HEK293 (cell line): Measurements from ENCODE around the gene NXPH2.

Experiments used
- CTCF ChIA-PET: fragments of 350-600 bp; formaldehyde crosslinking; extraction: SDS; loops from one replicate; lab custom pipeline; 2021; ENCODE audit warnings: antibody characterized with exemption; lab: Yijun Ruan, JAX
- POLR2A ChIA-PET: fragments of 300-600 bp; formaldehyde crosslinking; extraction: SDS; loops from one replicate; lab custom pipeline; 2020; ENCODE audit warnings: antibody characterized with exemption, inconsistent platforms; lab: Yijun Ruan, JAX
- H3K27ac ChIP-seq: fragments of 200-500 bp; sonication (Bioruptor generic); 2 replicates; pipeline ENCODE4 v1.5.1; 2014; ENCODE audit warnings: low read depth, low read length, control low read depth, inconsistent platforms; ENCODE audit errors: extremely low read depth
- H3K36me3 ChIP-seq, 2 experiments: fragments of 200-500 bp in 1 of 2; sonication (Bioruptor generic) in 1 of 2; 1 replicate in 1 of 2; 2 replicates in 1 of 2; pipeline ENCODE4 v1.5.1; 2014 to 2017; ENCODE audit warnings: inconsistent platforms in 2 of 2, low read length in 2 of 2; ENCODE audit not compliant: control insufficient read depth in 2 of 2, insufficient read depth in 1 of 2
- H3K4me1 ChIP-seq: fragments of 200-500 bp; sonication (Bioruptor generic); 2 replicates; pipeline ENCODE4 v1.5.1; 2014; ENCODE audit warnings: mild to moderate bottlenecking, low read length, inconsistent platforms; ENCODE audit not compliant: control insufficient read depth, insufficient read depth
- H3K4me3 ChIP-seq: 2 replicates; pipeline ENCODE4 v1.5.1; 2011; ENCODE audit warnings: low read depth, mild to moderate bottlenecking, control low read depth, low read length, moderate library complexity
- H3K9me3 ChIP-seq: fragments of 200-500 bp; sonication (Bioruptor generic); 2 replicates; pipeline ENCODE4 v1.5.1; 2014; ENCODE audit warnings: low read depth, low read length, inconsistent platforms; ENCODE audit not compliant: control insufficient read depth, insufficient read depth
- SP7 ChIP-seq: fragments of 450-650 bp; formaldehyde crosslinking; IDR thresholded peaks from 2 replicates; pipeline ENCODE4 v1.5.1; 2016; ENCODE audit warnings: missing biosample characterization, missing genetic modification characterization
- TRIM28 ChIP-seq: IDR thresholded peaks from 2 replicates; pipeline ENCODE4 v1.6.1; 2011; ENCODE audit warnings: low read length, control low read depth, borderline replicate concordance
- ZNF184 ChIP-seq: fragments of 450-650 bp; IDR thresholded peaks from 2 replicates; pipeline ENCODE4 v1.5.1; 2018; ENCODE audit warnings: missing biosample characterization, mild to moderate bottlenecking, missing genetic modification characterization
- ZNF394 ChIP-seq: fragments of 450-650 bp; formaldehyde crosslinking; IDR thresholded peaks from 2 replicates; pipeline ENCODE4 v1.5.1; 2016; ENCODE audit warnings: missing biosample characterization, missing genetic modification characterization, mild to moderate bottlenecking, moderate library complexity, borderline replicate concordance
- ZNF416 ChIP-seq: fragments of 450-650 bp; formaldehyde crosslinking; IDR thresholded peaks from 2 replicates; pipeline ENCODE4 v1.5.1; 2016; ENCODE audit warnings: missing biosample characterization, missing genetic modification characterization
- ZNF623 ChIP-seq: fragments of 450-650 bp; formaldehyde crosslinking; IDR thresholded peaks from 2 replicates; pipeline ENCODE4 v1.5.1; 2016; ENCODE audit warnings: missing biosample characterization, missing genetic modification characterization
- ZNF626 ChIP-seq: fragments of 450-650 bp; sonication (Bioruptor Pico); formaldehyde crosslinking; IDR thresholded peaks from 2 replicates; pipeline ENCODE4 v1.5.1; 2018; ENCODE audit warnings: missing biosample characterization, missing genetic modification characterization, inconsistent platforms
- ZNF654 ChIP-seq: fragments of 450-650 bp; formaldehyde crosslinking; IDR thresholded peaks from 2 replicates; pipeline ENCODE4 v1.5.1; 2016; ENCODE audit warnings: low read depth, missing biosample characterization, missing genetic modification characterization
- TF ChIP-seq, protein P1 (sequence below): fragments of 450-650 bp; formaldehyde crosslinking; IDR thresholded peaks from 2 replicates; pipeline ENCODE4 v1.5.1; 2016; ENCODE audit warnings: missing biosample characterization, missing genetic modification characterization, borderline replicate concordance
- TF ChIP-seq, protein P2 (sequence below): fragments of 450-650 bp; formaldehyde crosslinking; IDR thresholded peaks from 2 replicates; pipeline ENCODE4 v1.5.1; 2016; ENCODE audit warnings: missing biosample characterization, missing genetic modification characterization
- TF ChIP-seq, protein P3 (sequence below): fragments of 450-650 bp; formaldehyde crosslinking; IDR thresholded peaks from 2 replicates; pipeline ENCODE4 v1.5.0; 2017; ENCODE audit warnings: missing biosample characterization, missing genetic modification characterization, borderline replicate concordance
- TF ChIP-seq, protein P4 (sequence below): fragments of 450-650 bp; formaldehyde crosslinking; IDR thresholded peaks from 2 replicates; pipeline ENCODE4 v1.5.1; 2016; ENCODE audit warnings: missing biosample characterization, missing genetic modification characterization

NXPH2 gene

DNA sequence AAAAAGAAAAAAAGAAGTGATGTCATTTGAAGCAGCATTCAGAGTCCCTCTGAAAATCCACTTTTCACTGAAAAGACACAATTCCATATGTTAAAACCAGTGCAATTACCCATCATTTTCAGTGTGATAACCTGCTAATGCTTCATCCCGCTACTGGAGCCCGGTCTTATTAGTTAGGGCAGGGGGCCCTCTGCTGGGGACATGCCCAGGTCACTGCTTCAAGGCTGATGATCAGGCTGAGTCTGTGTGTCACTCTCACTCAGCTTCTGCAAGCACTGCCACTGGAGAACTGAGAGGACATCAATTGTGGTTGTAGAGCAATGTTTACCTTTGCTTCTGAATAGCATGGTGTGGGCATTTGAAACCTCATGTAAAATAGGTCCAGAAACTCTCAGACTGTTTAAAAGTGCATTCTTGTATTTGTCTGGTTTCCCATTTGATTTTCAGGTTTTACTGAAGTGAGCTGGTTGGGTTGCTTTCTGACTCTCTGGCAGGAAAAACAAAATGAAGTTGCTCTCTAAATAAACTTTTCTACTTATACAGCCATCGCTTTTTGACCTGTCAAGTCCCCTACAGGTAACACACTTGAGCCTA is 49.2 kb upstream of the NXPH2 start:
- CTCF ChIA-PET = interaction anchor here (0.6 to 6.3 kb wide), 12 partner anchors 43 to 972 kb away, joined by 3 to 110 read pairs (median 4); no protein-coding TSS in a partner anchor
- no peak overlapping the region for H3K27ac ChIP-seq
- TF ChIP-seq ZNF654 (tag by site-specific recombination) = peak; percentile 65
- TF ChIP-seq, protein P1, sequence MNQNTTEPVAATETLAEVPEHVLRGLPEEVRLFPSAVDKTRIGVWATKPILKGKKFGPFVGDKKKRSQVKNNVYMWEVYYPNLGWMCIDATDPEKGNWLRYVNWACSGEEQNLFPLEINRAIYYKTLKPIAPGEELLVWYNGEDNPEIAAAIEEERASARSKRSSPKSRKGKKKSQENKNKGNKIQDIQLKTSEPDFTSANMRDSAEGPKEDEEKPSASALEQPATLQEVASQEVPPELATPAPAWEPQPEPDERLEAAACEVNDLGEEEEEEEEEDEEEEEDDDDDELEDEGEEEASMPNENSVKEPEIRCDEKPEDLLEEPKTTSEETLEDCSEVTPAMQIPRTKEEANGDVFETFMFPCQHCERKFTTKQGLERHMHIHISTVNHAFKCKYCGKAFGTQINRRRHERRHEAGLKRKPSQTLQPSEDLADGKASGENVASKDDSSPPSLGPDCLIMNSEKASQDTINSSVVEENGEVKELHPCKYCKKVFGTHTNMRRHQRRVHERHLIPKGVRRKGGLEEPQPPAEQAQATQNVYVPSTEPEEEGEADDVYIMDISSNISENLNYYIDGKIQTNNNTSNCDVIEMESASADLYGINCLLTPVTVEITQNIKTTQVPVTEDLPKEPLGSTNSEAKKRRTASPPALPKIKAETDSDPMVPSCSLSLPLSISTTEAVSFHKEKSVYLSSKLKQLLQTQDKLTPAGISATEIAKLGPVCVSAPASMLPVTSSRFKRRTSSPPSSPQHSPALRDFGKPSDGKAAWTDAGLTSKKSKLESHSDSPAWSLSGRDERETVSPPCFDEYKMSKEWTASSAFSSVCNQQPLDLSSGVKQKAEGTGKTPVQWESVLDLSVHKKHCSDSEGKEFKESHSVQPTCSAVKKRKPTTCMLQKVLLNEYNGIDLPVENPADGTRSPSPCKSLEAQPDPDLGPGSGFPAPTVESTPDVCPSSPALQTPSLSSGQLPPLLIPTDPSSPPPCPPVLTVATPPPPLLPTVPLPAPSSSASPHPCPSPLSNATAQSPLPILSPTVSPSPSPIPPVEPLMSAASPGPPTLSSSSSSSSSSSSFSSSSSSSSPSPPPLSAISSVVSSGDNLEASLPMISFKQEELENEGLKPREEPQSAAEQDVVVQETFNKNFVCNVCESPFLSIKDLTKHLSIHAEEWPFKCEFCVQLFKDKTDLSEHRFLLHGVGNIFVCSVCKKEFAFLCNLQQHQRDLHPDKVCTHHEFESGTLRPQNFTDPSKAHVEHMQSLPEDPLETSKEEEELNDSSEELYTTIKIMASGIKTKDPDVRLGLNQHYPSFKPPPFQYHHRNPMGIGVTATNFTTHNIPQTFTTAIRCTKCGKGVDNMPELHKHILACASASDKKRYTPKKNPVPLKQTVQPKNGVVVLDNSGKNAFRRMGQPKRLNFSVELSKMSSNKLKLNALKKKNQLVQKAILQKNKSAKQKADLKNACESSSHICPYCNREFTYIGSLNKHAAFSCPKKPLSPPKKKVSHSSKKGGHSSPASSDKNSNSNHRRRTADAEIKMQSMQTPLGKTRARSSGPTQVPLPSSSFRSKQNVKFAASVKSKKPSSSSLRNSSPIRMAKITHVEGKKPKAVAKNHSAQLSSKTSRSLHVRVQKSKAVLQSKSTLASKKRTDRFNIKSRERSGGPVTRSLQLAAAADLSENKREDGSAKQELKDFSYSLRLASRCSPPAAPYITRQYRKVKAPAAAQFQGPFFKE (tag by site-specific recombination) = no peak
- TF ChIP-seq, protein P2, sequence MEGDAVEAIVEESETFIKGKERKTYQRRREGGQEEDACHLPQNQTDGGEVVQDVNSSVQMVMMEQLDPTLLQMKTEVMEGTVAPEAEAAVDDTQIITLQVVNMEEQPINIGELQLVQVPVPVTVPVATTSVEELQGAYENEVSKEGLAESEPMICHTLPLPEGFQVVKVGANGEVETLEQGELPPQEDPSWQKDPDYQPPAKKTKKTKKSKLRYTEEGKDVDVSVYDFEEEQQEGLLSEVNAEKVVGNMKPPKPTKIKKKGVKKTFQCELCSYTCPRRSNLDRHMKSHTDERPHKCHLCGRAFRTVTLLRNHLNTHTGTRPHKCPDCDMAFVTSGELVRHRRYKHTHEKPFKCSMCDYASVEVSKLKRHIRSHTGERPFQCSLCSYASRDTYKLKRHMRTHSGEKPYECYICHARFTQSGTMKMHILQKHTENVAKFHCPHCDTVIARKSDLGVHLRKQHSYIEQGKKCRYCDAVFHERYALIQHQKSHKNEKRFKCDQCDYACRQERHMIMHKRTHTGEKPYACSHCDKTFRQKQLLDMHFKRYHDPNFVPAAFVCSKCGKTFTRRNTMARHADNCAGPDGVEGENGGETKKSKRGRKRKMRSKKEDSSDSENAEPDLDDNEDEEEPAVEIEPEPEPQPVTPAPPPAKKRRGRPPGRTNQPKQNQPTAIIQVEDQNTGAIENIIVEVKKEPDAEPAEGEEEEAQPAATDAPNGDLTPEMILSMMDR (tag by site-specific recombination) = peak; percentile 62
- TF ChIP-seq, all 188 proteins: peak for 2
- Histone ChIP-seq H3K4me1 (no peaks in the 10 kb centered on the region; the same call in 1 of the 2 replicates), H3K36me3 (no peaks in the 10 kb centered on the region), H3K4me3 (no peak overlapping the region), H3K9me3 (no peaks in the 10 kb centered on the region)
- POLR2A ChIA-PET = no interaction called here

DNA sequence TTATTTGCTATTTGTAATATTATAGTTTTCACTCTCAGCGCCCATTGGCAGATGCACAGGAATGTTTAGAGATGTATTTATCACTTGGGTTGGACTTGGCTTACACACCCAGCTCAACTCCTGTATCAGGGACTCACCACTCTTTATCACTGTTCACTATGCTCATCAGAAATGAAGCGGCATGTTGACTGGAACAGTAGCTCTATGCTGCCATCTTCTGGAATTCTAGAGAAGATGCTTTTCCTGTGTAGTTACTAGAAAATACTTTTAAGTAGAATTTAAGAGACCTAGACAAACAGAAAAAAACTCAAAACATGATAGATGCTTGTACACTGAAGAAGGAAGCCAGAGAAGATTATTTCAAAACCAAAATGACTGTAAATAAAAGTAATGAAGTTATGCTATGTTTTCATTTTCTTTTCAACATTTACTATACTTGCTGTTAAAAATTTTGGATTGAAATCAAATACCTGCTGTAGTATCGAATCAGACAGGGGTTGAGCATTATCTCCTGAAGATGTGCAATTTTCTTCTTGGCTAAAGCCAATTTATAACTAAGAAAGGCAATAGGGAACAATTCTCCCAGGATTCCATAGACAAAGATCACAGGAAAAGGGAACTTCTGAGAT is 47.4 kb upstream of the NXPH2 start:
- no peak for TF ChIP-seq ZNF623
- TF ChIP-seq ZNF416 (tag by site-specific recombination) = no peak
- TF ChIP-seq, protein P2 (tag by site-specific recombination) = peak; percentile 39; the same call in 1 of the 2 replicates
- TF ChIP-seq, protein P3, sequence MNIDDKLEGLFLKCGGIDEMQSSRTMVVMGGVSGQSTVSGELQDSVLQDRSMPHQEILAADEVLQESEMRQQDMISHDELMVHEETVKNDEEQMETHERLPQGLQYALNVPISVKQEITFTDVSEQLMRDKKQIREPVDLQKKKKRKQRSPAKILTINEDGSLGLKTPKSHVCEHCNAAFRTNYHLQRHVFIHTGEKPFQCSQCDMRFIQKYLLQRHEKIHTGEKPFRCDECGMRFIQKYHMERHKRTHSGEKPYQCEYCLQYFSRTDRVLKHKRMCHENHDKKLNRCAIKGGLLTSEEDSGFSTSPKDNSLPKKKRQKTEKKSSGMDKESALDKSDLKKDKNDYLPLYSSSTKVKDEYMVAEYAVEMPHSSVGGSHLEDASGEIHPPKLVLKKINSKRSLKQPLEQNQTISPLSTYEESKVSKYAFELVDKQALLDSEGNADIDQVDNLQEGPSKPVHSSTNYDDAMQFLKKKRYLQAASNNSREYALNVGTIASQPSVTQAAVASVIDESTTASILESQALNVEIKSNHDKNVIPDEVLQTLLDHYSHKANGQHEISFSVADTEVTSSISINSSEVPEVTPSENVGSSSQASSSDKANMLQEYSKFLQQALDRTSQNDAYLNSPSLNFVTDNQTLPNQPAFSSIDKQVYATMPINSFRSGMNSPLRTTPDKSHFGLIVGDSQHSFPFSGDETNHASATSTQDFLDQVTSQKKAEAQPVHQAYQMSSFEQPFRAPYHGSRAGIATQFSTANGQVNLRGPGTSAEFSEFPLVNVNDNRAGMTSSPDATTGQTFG (tag by site-specific recombination) = no peak
- no peak for TF ChIP-seq TRIM28
- no peak for TF ChIP-seq ZNF626 (tag by site-specific recombination)
- peak; percentile 82 for TF ChIP-seq ZNF654 (tag by site-specific recombination)
- TF ChIP-seq, protein P4, sequence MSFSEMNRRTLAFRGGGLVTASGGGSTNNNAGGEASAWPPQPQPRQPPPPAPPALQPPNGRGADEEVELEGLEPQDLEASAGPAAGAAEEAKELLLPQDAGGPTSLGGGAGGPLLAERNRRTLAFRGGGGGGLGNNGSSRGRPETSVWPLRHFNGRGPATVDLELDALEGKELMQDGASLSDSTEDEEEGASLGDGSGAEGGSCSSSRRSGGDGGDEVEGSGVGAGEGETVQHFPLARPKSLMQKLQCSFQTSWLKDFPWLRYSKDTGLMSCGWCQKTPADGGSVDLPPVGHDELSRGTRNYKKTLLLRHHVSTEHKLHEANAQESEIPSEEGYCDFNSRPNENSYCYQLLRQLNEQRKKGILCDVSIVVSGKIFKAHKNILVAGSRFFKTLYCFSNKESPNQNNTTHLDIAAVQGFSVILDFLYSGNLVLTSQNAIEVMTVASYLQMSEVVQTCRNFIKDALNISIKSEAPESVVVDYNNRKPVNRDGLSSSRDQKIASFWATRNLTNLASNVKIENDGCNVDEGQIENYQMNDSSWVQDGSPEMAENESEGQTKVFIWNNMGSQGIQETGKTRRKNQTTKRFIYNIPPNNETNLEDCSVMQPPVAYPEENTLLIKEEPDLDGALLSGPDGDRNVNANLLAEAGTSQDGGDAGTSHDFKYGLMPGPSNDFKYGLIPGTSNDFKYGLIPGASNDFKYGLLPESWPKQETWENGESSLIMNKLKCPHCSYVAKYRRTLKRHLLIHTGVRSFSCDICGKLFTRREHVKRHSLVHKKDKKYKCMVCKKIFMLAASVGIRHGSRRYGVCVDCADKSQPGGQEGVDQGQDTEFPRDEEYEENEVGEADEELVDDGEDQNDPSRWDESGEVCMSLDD (tag by site-specific recombination) = no peak
- TF ChIP-seq ZNF394 (tag by site-specific recombination) = no peak
- TF ChIP-seq SP7 (tag by site-specific recombination) = no peak
- no peak for TF ChIP-seq ZNF184 (tag by site-specific recombination)
- ChIA-PET POLR2A (no interaction called here), CTCF (interaction anchor here (0.5 to 6.3 kb wide), 41 partner anchors 10 to 1360 kb away, joined by 3 to 110 read pairs (median 4); no protein-coding TSS in a partner anchor)
- no peaks in the 10 kb centered on the region for H3K9me3 ChIP-seq
- no peaks in the 10 kb centered on the region for H3K36me3 ChIP-seq
- H3K4me1 ChIP-seq = no peaks in the 10 kb centered on the region; the same call in 1 of the 2 replicates
- no peak overlapping the region for H3K27ac ChIP-seq
- H3K4me3 ChIP-seq = no peak overlapping the region
